ENCODE data around the gene TSC2.
"Not testable (repeated sequence)": the region's sequence is repeated elsewhere in the genome, so short reads cannot be mapped to it uniquely, and the experiment has no call there.

TSC2 gene

DNA sequence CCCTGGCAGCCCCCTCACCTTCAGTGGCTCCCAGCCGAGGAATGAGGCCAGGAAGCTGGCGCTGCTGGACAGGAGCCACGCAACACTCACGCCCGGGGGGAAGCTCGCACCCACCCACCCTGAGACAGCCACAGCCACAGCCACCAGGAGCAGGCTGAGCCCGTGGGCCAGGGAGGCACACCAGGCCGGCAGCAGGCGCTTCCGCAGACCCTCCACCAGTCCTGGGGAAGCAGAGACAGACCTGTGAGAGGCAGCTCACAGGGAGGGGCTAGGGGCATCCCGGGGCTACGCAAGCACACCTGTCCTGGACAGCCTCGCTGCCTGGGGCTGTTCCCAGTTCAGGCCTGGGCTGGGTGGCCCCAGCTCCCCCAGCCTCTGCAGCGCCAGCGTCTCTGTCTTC lies 46.0 kb downstream of the TSC2 start:
- no peak for DNase-seq (ENCODE audit: low read depth in 1 of 2, low spot score in 1 of 2)
- in situ Hi-C loops (cut with HindIII; ENCODE audit: low pct_unique_long_range_greater_than_20kb, low sequenced_read_pairs), result no loop called here
- TF ChIP-seq JUND (IDR thresholded peaks at IDR 0.05; ENCODE audit: low read depth), result no peak

DNA sequence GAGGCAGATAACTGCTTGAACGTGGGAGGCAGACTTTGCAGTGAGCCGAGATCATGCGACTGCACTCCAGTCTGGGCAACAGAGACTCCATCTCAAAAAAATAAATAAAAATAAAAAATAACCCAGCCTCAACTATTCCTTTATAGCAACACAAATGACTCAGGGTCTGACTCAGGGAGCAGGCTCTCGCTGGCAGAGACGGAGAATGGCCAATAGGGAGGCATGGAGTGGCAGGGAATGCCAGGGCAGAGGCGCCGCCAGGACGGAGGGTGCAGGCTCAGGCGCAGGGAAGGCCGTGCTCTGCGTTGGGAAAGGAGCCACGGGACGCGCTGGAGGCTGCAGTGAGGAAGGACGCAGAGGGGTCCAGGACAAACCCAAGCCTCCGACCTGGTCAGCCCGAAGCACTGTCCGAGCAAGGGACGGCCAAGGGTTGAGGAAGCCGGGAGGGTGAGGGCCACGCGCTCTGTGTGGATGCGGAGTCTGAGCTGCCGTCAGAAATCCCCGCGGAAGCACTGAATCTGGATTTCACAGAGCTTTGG lies 47.6 kb downstream of the TSC2 start:
- in situ Hi-C loops (cut with HindIII; ENCODE audit: low pct_unique_long_range_greater_than_20kb, low sequenced_read_pairs), result no loop called here
- TF ChIP-seq JUND (IDR thresholded peaks at IDR 0.05; ENCODE audit: low read depth), result no peak
- DNase-seq (ENCODE audit: low read depth in 1 of 2, low spot score in 1 of 2), result no peak

GRCh38 chr16:2095918-2096582 lies 48.3 kb downstream of the TSC2 start:
- no peak for TF ChIP-seq JUND (IDR thresholded peaks at IDR 0.05; ENCODE audit: low read depth)
- no peak for DNase-seq (ENCODE audit: low read depth in 1 of 2, low spot score in 1 of 2)
- in situ Hi-C loops (cut with HindIII; ENCODE audit: low pct_unique_long_range_greater_than_20kb, low sequenced_read_pairs), result no loop called here

DNA sequence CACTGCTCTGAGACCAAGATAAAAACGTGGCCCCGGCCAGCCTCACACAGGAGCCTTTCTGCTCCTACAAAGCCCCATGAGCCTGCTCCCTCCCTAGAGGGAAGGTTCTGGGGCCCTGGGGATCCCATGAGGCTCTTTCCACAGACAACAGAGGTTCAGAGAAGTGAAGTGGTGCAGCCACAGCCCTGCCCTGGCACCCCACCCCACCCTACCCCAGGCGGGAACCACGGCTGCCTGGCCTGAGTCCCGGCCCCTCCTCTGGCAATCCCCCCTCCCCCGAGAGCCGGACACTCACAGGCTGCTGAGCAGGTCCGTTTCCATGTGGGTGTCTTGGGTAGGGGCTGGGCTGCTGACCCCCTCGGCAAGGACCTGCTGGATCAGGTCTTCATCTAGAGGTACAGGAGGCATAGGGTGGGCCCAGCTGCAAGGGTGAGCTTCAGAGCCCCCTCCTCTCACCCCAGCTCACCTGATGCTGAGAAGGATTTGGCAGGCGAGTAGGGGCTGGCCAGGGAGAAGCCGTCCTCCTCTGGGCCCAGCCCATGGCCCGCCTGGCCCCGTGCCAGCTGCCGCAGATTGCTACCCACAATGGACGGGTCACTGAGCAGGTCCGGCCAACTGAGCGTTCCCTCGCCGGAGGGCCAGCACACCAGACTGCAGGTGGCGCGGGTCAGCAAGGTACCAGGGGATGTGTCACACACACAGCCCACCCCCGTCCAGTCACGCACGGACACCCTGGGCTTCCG lies 49.2 kb downstream of the TSC2 start:
- no peak for TF ChIP-seq JUND (IDR thresholded peaks at IDR 0.05; ENCODE audit: low read depth)
- in situ Hi-C loops (cut with HindIII; ENCODE audit: low pct_unique_long_range_greater_than_20kb, low sequenced_read_pairs), result no loop called here
- no peak for DNase-seq (ENCODE audit: low read depth in 1 of 2, low spot score in 1 of 2)

DNA sequence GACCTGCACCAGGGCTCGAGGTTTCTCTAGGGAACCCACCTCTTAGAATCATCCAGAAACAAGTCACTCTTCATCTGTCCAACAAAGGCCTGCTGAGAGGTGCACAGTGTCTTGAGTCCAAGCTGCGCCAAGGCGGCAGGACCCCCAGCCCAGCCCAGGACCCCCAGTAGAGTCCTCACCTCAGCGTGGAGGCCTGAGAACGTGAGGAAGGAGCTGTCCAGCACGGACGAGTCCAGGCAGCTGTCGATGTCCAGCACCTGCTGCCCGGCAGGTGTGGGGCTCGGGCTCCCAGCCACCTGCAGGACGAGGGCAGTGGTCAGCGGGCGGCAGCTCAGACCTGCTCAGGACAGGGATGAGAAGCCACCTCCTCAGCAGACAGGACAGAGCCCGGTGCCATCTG lies 49.9 kb downstream of the TSC2 start:
- DNase-seq (ENCODE audit: low read depth in 1 of 2, low spot score in 1 of 2); in situ Hi-C loops (cut with HindIII; ENCODE audit: low pct_unique_long_range_greater_than_20kb, low sequenced_read_pairs): not testable (repeated sequence)

DNA sequence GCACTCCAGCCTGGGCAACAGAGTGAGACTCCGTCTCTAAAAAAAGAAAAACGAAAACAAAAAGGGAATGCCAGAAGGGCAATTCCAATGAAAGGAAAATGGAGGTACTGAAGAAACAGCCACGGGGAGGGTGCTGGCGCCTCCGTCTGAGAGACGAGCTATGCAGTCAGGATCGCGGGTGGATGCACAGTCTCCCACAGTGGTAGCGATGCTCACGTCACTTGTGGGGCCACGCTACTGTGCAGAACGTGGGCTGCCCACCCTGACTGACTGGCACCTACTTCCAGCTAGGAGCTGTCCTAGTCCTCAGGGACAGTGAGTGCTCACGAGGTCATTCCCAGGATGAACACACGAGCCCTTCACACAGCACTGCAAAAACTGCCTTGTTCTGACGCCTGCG lies 53.8 kb downstream of the TSC2 start:
- in situ Hi-C loops (cut with HindIII; ENCODE audit: low pct_unique_long_range_greater_than_20kb, low sequenced_read_pairs), result not testable (repeated sequence)

DNA sequence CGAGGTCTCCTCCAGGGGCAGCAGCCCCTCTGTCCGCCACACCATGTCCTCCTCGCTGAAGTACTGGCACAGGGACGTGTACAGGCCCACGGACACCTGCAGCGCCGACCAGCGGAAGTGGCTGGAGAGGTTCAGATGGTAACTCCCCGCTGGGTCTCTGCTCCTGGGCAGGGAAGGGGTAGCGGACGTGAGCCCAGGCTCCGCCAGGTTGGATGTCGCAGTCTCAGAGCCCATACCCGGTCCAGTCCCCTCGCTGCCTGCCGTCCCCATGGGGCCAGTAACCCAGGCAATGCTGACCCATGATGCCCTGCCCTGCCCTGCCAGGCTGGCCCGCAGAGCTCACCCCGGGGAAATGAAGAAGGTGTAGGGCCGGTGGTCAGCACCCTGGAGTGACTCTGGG lies 54.7 kb downstream of the TSC2 start:
- no peak for DNase-seq (ENCODE audit: low read depth in 1 of 2, low spot score in 1 of 2)
- TF ChIP-seq JUND (IDR thresholded peaks at IDR 0.05; ENCODE audit: low read depth), result no peak
- in situ Hi-C loops (cut with HindIII; ENCODE audit: low pct_unique_long_range_greater_than_20kb, low sequenced_read_pairs), result no loop called here

More for the DNA sequence above, 53.8 kb downstream of the TSC2 start:
- DNase-seq (ENCODE audit: low read depth in 1 of 2, low spot score in 1 of 2), result not testable (repeated sequence)

GRCh38 chr16:2104464-2104863 lies 56.7 kb downstream of the TSC2 start:
- in situ Hi-C loops (cut with HindIII; ENCODE audit: low pct_unique_long_range_greater_than_20kb, low sequenced_read_pairs); DNase-seq (ENCODE audit: low read depth in 1 of 2, low spot score in 1 of 2): not testable (repeated sequence)

GRCh38 chr16:2105291-2105690 lies 57.5 kb downstream of the TSC2 start:
- in situ Hi-C loops (cut with HindIII; ENCODE audit: low pct_unique_long_range_greater_than_20kb, low sequenced_read_pairs); DNase-seq (ENCODE audit: low read depth in 1 of 2, low spot score in 1 of 2): not testable (repeated sequence)

DNA sequence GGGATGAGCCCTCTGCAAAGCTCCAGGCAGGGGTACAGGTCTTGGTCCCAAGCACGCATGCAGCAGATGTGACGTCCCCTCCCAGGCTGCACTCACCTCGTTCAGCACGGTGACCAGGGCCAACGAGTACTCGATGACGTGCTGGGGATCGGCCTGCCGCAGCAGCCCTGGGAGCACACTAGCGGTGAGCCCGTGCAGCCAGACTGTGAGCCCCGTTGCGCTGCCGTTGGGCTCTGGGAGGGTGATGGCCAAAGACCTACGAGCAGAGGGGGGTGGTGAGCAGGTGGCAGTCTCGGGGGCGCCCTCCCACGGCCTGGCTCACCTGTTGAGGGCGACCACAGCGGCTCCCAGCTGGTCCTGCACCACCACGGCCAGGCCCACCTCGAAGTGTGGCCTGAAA lies 58.0 kb downstream of the TSC2 start:
- DNase-seq (ENCODE audit: low read depth in 1 of 2, low spot score in 1 of 2); in situ Hi-C loops (cut with HindIII; ENCODE audit: low pct_unique_long_range_greater_than_20kb, low sequenced_read_pairs): not testable (repeated sequence)

GRCh38 chr16:2106211-2106610 lies 58.4 kb downstream of the TSC2 start:
- DNase-seq (ENCODE audit: low read depth in 1 of 2, low spot score in 1 of 2); in situ Hi-C loops (cut with HindIII; ENCODE audit: low pct_unique_long_range_greater_than_20kb, low sequenced_read_pairs): not testable (repeated sequence)

DNA sequence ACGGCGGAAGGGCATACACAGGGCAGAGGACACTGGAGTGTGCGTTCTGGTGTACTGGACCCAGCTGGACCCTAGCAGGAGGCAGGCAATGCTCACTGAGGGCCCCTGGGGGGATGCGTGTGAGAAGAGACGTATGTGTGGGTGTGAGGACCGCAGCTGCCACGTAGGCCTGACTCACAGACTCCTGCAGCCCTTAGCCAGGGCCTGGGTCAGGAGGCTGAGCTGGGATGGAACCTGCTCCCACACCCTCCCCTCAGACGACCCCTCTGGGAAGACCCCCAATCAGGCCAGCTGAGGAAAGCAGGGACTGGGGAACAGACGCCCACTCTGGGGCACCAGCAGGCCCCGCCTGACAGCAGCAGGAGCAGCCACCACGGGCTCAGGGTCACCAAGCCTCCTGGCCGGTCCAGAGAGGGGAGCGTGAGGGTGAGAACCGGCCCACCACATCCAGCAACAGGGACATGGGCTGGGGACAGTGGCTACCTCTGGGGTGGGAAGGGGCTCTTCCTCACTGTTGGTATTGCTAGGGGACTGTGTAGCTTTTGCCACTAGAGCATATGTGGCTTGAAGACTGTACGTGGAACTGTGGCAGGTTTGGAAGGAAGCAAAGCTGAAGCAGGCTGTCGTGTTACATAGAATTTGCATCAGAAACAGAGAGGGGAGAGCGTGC lies 59.5 kb downstream of the TSC2 start:
- in situ Hi-C loops (cut with HindIII; ENCODE audit: low pct_unique_long_range_greater_than_20kb, low sequenced_read_pairs); DNase-seq (ENCODE audit: low read depth in 1 of 2, low spot score in 1 of 2): not testable (repeated sequence)

DNA sequence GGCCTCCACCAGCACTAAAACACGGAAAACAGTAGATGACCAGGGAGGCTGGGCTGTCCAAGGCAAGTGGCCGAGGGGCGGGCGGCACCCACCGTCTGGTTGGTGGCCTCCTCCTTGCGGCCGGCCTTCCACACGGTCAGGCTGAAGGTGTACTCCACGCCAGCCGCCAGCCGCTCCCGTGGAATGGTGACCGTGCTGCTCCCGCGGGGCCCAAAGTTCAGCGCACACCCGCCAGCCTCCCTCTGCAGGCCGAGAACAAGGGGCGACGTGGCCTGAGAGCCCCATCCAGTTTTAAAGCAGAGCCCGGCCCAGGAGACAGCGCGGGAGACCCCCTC lies 60.0 kb downstream of the TSC2 start:
- DNase-seq (ENCODE audit: low read depth in 1 of 2, low spot score in 1 of 2); in situ Hi-C loops (cut with HindIII; ENCODE audit: low pct_unique_long_range_greater_than_20kb, low sequenced_read_pairs): not testable (repeated sequence)

- DNase-seq (ENCODE audit: low read depth in 1 of 2, low spot score in 1 of 2); in situ Hi-C loops (cut with HindIII; ENCODE audit: low pct_unique_long_range_greater_than_20kb, low sequenced_read_pairs): not testable (repeated sequence)
Measured at GRCh38 chr16:2108446-2109270, 60.9 kb downstream of the TSC2 start.

GRCh38 chr16:2109271-2109580 lies 61.4 kb downstream of the TSC2 start:
- DNase-seq (ENCODE audit: low read depth in 1 of 2, low spot score in 1 of 2); in situ Hi-C loops (cut with HindIII; ENCODE audit: low pct_unique_long_range_greater_than_20kb, low sequenced_read_pairs): not testable (repeated sequence)

GRCh38 chr16:2109872-2110271 lies 62.1 kb downstream of the TSC2 start:
- in situ Hi-C loops (cut with HindIII; ENCODE audit: low pct_unique_long_range_greater_than_20kb, low sequenced_read_pairs); DNase-seq (ENCODE audit: low read depth in 1 of 2, low spot score in 1 of 2): not testable (repeated sequence)

DNA sequence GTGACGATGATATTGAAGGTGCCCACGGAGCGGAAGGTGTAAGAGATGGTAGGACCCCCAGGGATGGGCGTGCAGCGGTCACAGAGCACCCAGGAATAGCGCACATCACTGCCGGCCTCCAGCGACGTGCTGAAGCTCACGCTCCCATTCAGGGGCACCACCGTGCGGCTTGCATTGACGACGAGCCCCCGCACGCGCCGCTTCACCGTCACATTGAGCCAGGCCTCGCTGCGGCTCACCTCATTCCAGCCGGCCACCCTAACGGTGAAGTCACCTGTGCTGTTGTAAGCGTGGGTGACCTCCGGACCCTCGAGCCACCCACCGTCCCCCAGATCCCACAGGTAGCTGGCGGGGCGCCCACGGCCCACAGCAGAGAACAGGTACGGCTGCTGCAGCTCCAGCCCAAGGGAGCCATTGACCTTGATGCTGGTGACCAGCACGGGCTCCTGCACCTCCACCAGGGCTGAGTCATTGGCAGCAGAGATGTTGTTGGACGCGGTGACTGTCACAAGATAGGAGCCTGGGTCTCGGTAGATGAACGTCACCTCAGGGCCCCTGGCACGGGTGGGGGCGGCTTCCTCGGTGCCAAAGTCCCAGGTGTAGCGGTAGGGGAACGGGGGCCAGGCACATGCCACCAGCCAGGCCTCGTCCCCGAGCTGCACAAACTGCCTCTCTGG lies 62.7 kb downstream of the TSC2 start:
- in situ Hi-C loops (cut with HindIII; ENCODE audit: low pct_unique_long_range_greater_than_20kb, low sequenced_read_pairs); DNase-seq (ENCODE audit: low read depth in 1 of 2, low spot score in 1 of 2): not testable (repeated sequence)

Measured in T47D (cell line).